ENCODE data around the gene MEIKIN. TPM values are rescaled to one million over a fixed set of nuclear protein-coding genes. Genes with fewer than 3 reads are reported as not detected.

The MEIKIN gene
- total RNA-seq, 1 experiment from 2014 or later = not detected

DNA sequence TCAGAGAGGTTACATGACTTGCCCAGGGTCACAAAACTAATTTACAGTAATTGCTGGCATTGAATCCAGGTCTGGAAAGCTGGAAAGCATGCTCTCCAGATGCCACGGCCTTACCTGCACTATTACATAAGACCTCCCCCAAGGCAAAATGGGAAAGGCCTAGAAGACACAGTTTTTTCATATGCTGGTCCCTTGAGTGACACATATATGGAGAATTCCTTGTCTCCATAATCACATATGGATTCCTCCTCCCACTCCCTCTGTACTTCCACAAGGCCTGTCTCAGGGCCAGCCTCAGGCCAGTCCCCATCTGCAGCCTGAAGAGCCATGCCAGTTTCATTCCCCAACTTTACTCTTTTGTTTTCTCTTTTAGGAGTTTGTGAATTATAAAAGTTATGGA, 28.6 kb upstream of the MEIKIN start:
- DNase-seq (ENCODE audit: low spot score) = no peak

DNA sequence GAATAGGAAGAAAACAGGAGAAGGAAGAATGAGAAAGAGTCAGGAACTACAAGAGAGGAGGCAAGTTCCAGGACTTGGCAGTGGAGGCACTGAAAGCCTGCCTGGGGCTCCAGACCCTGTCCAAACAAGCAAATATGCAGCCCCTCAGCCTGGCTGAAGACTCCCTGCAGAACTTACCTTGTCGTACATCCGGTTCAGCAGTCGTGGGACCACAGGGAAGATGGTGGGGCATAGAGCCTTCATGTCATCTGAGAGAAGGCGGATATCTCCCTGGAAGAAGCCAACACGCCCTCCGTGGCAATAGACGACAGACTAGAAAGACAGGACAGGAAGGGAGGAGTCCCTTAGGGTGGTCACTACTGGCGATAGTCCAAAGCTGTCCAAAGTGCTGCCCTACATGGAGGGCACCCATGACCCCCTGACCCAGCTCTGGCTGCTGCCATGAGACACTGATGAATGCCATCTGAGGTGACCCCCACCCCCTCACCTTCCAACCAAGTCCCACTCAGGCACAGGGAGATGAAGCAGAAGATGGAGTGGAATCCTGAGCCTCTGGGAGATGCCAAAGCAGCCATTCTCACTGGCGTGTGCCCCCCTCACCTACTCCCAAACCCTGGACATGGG, 27.7 kb upstream of the MEIKIN start:
- DNase-seq (ENCODE audit: low spot score) = no peak

DNA sequence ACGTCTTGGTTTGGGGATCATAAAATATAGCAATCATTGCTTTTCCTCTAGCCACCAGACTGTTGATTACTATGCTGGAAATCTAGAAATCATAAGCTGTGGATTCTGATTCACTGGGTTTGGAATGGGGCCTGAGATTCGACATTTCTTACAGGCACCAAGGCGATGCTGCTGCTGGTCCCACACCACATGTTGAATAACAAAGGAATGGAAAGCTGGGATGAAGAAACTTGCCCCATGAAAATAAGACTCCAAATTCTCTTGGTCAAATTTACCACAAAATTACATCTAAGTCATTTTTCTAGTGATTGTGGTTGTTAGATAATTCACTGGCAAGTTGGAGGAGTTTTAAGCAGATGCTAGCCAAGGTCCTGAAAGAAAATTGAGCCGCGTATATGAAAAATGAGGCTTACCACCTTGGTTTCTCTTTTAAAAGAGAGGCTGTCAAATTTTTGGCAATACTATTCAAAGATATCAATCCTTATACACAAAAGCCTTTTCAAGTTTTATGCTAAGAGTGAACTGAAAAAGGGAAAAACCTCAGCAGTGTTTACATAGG, 23.0 kb upstream of the MEIKIN start:
- no peak for DNase-seq (ENCODE audit: low spot score)

DNA sequence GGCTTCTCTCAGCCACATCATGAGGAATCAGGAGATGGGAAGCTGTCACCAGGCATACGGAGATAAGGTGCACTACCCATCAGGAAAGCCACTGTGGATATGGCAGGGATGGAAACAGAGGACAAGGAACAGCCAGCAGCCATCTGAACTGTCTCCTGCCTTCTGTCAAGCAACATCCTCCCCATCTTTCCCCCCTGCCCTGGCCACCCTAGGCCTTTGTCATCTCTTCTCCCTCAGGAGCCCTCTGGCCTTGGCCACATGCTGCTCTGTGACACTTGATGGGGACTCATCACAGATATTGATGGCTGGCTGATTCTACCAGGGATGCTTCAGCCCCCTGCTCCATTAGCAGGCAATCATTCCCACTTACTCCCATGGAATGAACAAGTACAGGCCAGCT, 21.1 kb upstream of the MEIKIN start:
- no peak for DNase-seq (ENCODE audit: low spot score)

- no peak for DNase-seq (ENCODE audit: low spot score)
These were observed 20.5 kb upstream of the MEIKIN start for GRCh38 chr5:131965826-131966415.

- DNase-seq (ENCODE audit: low spot score) = no peak
These were observed 14.4 kb upstream of the MEIKIN start for GRCh38 chr5:131959906-131960305.

- DNase-seq (ENCODE audit: low spot score) = no peak
These were observed 13.7 kb upstream of the MEIKIN start for GRCh38 chr5:131959136-131959535.

DNA sequence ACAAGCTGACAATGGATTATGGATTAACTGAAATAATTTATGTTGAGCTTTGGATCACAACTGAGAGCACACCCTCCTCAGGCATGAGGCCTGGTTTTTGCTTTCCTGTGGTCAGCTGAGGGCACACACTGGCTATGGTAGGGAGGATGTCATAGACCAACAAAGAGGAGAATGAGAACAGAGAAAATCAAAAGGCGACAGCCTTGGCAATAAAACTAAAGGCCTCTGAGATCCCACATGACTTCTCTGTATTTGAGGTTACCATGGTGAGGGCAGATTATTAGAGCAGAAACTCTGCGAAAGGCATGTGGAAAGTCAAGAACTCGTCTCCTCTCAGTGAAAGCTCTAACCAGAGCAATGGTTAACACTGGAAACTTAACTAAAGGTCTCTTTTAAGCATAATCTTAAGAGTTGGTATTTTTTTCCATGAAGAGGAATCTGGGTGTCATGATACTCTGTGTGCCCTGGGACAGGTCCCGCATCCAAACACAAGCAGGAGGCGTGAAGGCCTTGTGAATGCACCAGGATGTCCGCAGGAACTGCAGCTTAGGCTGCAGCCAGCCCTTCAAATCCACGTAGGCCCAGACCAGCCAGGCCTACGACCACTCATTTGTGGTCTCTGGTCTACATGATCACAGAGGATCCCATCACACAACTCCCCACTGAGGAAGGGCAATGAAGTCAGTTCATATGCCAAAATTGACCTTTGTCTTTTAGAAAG, 12.4 kb upstream of the MEIKIN start:
- DNase-seq (ENCODE audit: low spot score) = no peak

- no peak for DNase-seq (ENCODE audit: low spot score)
These were observed 8.5 kb upstream of the MEIKIN start for GRCh38 chr5:131953969-131954368.

GRCh38 chr5:131952301-131952857, 6.9 kb upstream of the MEIKIN start:
- no peak for DNase-seq (ENCODE audit: low spot score)

- no peak for DNase-seq (ENCODE audit: low spot score)
These were observed 5.2 kb upstream of the MEIKIN start for GRCh38 chr5:131950706-131951105.

GRCh38 chr5:131947445-131947844, 2.0 kb upstream of the MEIKIN start:
- DNase-seq (ENCODE audit: low spot score) = no peak

GRCh38 chr5:131944702-131945550, 537 bp downstream of the MEIKIN start:
- DNase-seq (ENCODE audit: low spot score) = no peak

DNA sequence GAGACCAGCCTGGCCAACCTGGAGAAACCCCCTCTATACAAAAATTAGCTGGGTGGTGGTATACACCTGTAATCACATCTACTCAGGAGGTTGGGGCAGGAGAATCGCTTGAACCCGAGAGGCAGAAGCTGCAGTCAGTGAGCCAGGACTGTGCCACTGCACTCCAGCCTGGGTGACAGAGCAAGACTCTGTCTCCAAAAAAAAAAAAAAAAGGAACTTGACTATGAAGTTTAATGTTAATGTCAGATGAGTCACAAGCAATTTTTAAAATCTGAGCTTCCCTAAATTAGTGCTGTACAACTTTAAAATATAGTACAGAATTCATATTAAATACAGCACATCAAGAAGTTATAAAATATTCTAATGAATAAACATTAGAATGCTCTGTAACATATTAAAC, 1.5 kb downstream of the MEIKIN start:
- DNase-seq (ENCODE audit: low spot score) = no peak

- no peak for DNase-seq (ENCODE audit: low spot score)
These were observed 3.4 kb downstream of the MEIKIN start for GRCh38 chr5:131942016-131942415.

GRCh38 chr5:131939690-131940345, 5.6 kb downstream of the MEIKIN start:
- DNase-seq (ENCODE audit: low spot score) = no peak

DNA sequence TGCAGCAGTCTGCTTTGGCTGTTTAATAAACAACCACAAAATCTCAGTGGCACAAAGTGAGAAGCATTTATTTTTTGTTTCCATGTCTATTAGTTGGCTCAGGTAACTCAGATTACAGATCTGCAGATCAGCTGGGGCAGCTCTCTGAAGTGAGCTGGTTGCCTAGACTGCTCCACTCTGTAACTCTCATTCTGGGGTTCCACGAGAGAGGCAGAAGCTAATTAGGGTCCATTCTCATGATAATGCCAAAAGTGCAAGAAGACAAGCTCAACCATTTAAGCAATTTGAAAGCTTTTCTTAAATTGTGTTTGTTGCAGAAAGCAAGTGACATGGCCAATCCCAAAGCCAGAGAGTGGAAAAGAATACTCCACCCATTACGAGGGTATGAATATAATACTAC, 13.2 kb downstream of the MEIKIN start:
- no peak for DNase-seq (ENCODE audit: low spot score)

DNA sequence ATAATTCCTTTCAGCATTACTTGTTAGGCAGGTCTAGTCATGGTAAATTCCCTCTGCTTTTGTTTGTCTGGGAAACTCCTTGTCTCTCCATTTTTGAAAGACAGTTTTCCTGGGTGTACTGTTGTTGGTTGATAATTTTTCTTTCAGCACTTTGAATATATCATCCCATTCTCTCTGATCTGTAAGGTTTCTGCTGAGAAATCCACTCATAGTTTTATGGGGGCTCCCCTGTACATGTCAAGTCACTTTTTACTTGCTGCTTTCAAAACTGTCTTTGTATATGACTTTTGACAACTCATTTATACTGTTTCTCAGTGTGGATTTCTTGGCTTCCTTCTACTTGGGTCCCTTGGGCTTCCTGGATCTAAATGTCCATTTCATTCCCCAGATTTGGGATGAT, 16.5 kb downstream of the MEIKIN start:
- DNase-seq (ENCODE audit: low spot score) = no peak

- no peak for DNase-seq (ENCODE audit: low spot score)
These were observed 19.3 kb downstream of the MEIKIN start for GRCh38 chr5:131926168-131926567.

GRCh38 chr5:131916481-131916880, 29.0 kb downstream of the MEIKIN start:
- DNase-seq (ENCODE audit: low spot score) = no peak

DNA sequence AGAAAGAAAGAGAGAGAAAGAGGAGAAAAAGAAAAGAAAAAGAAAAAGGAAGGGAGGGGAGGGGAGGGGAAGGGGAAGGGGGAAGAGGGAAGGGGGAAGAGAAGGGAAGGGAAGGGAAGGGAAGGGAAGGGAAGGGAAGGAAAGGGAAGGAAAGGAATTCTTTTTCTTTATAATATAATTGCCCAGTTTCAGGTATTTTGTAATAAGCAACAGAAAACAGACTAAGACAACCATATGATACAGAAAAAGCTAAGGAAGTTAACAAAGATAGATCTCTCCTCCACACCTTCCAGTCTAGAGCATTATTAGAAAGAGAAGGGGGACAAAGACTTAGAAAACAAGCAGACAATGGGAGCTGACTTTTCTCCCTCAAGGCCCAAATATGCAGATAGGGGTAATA, 31.0 kb downstream of the MEIKIN start:
- DNase-seq (ENCODE audit: low spot score) = no peak
